Measurements from ENCODE around the gene DPY19L2.
"Not testable (repeated sequence)": the region's sequence is repeated elsewhere in the genome, so short reads cannot be mapped to it uniquely, and the experiment has no call there.

Gene DPY19L2

GRCh38 chr12:63685789-63686188 is 17.5 kb upstream of the DPY19L2 start:
- H3K4me1 ChIP-seq (ENCODE audit: insufficient read depth, low read length); H3K36me3 ChIP-seq (ENCODE audit: insufficient read depth, low read length); H3K9me3 ChIP-seq (ENCODE audit: control insufficient read depth, insufficient read depth, low read length); H3K9ac ChIP-seq (ENCODE audit: low read depth, low read length): not testable (repeated sequence)

GRCh38 chr12:63682617-63683016 is 14.3 kb upstream of the DPY19L2 start:
- H3K9me3 ChIP-seq (ENCODE audit: control insufficient read depth, insufficient read depth, low read length); H3K9ac ChIP-seq (ENCODE audit: low read depth, low read length); H3K4me1 ChIP-seq (ENCODE audit: insufficient read depth, low read length); H3K36me3 ChIP-seq (ENCODE audit: insufficient read depth, low read length): not testable (repeated sequence)

- not testable (repeated sequence) for H3K36me3 ChIP-seq (ENCODE audit: insufficient read depth, low read length); H3K9me3 ChIP-seq (ENCODE audit: control insufficient read depth, insufficient read depth, low read length); H3K4me1 ChIP-seq (ENCODE audit: insufficient read depth, low read length); H3K9ac ChIP-seq (ENCODE audit: low read depth, low read length)
Observed at GRCh38 chr12:63680758-63681157, 12.5 kb upstream of the DPY19L2 start.

GRCh38 chr12:63672550-63672949 is 4.3 kb upstream of the DPY19L2 start:
- H3K36me3 ChIP-seq (ENCODE audit: insufficient read depth, low read length); H3K9me3 ChIP-seq (ENCODE audit: control insufficient read depth, insufficient read depth, low read length); H3K4me1 ChIP-seq (ENCODE audit: insufficient read depth, low read length); H3K9ac ChIP-seq (ENCODE audit: low read depth, low read length): not testable (repeated sequence)

- H3K9me3 ChIP-seq (ENCODE audit: control insufficient read depth, insufficient read depth, low read length); H3K4me1 ChIP-seq (ENCODE audit: insufficient read depth, low read length); H3K36me3 ChIP-seq (ENCODE audit: insufficient read depth, low read length); H3K9ac ChIP-seq (ENCODE audit: low read depth, low read length): not testable (repeated sequence)
Observed at GRCh38 chr12:63669936-63670335, 1.6 kb upstream of the DPY19L2 start.

- H3K36me3 ChIP-seq (ENCODE audit: insufficient read depth, low read length); H3K9me3 ChIP-seq (ENCODE audit: control insufficient read depth, insufficient read depth, low read length); H3K4me1 ChIP-seq (ENCODE audit: insufficient read depth, low read length): not testable (repeated sequence)
- peak overlapping the region; percentile 93; the same call in 1 of the 2 replicates for H3K9ac ChIP-seq (ENCODE audit: low read depth, low read length)
Observed at GRCh38 chr12:63669427-63669826, 1.1 kb upstream of the DPY19L2 start.

GRCh38 chr12:63668800-63669365 is 590 bp upstream of the DPY19L2 start:
- H3K9ac ChIP-seq (ENCODE audit: low read depth, low read length), result peak overlapping the region; percentile 93
- not testable (repeated sequence) for H3K9me3 ChIP-seq (ENCODE audit: control insufficient read depth, insufficient read depth, low read length); H3K36me3 ChIP-seq (ENCODE audit: insufficient read depth, low read length); H3K4me1 ChIP-seq (ENCODE audit: insufficient read depth, low read length)

GRCh38 chr12:63663005-63663404 is 5.3 kb downstream of the DPY19L2 start:
- H3K9me3 ChIP-seq (ENCODE audit: control insufficient read depth, insufficient read depth, low read length); H3K9ac ChIP-seq (ENCODE audit: low read depth, low read length); H3K4me1 ChIP-seq (ENCODE audit: insufficient read depth, low read length); H3K36me3 ChIP-seq (ENCODE audit: insufficient read depth, low read length): not testable (repeated sequence)

- not testable (repeated sequence) for H3K9ac ChIP-seq (ENCODE audit: low read depth, low read length); H3K36me3 ChIP-seq (ENCODE audit: insufficient read depth, low read length); H3K9me3 ChIP-seq (ENCODE audit: control insufficient read depth, insufficient read depth, low read length); H3K4me1 ChIP-seq (ENCODE audit: insufficient read depth, low read length)
Observed at GRCh38 chr12:63658501-63658900, 9.8 kb downstream of the DPY19L2 start.

GRCh38 chr12:63656407-63656806 is 11.9 kb downstream of the DPY19L2 start:
- not testable (repeated sequence) for H3K9me3 ChIP-seq (ENCODE audit: control insufficient read depth, insufficient read depth, low read length); H3K4me1 ChIP-seq (ENCODE audit: insufficient read depth, low read length); H3K9ac ChIP-seq (ENCODE audit: low read depth, low read length); H3K36me3 ChIP-seq (ENCODE audit: insufficient read depth, low read length)

- H3K9ac ChIP-seq (ENCODE audit: low read depth, low read length); H3K9me3 ChIP-seq (ENCODE audit: control insufficient read depth, insufficient read depth, low read length); H3K4me1 ChIP-seq (ENCODE audit: insufficient read depth, low read length); H3K36me3 ChIP-seq (ENCODE audit: insufficient read depth, low read length): not testable (repeated sequence)
Observed at GRCh38 chr12:63655543-63656257, 12.6 kb downstream of the DPY19L2 start.

GRCh38 chr12:63654481-63654880 is 13.8 kb downstream of the DPY19L2 start:
- H3K4me1 ChIP-seq (ENCODE audit: insufficient read depth, low read length); H3K36me3 ChIP-seq (ENCODE audit: insufficient read depth, low read length); H3K9me3 ChIP-seq (ENCODE audit: control insufficient read depth, insufficient read depth, low read length): not testable (repeated sequence)

GRCh38 chr12:63649517-63649916 is 18.8 kb downstream of the DPY19L2 start:
- not testable (repeated sequence) for H3K9me3 ChIP-seq (ENCODE audit: control insufficient read depth, insufficient read depth, low read length); H3K4me1 ChIP-seq (ENCODE audit: insufficient read depth, low read length); H3K36me3 ChIP-seq (ENCODE audit: insufficient read depth, low read length); H3K9ac ChIP-seq (ENCODE audit: low read depth, low read length)

More at GRCh38 chr12:63654481-63654880, 13.8 kb downstream of the DPY19L2 start:
- H3K9ac ChIP-seq (ENCODE audit: low read depth, low read length), result not testable (repeated sequence)

- H3K9me3 ChIP-seq (ENCODE audit: control insufficient read depth, insufficient read depth, low read length); H3K4me1 ChIP-seq (ENCODE audit: insufficient read depth, low read length); H3K36me3 ChIP-seq (ENCODE audit: insufficient read depth, low read length); H3K9ac ChIP-seq (ENCODE audit: low read depth, low read length): not testable (repeated sequence)
Observed at GRCh38 chr12:63643381-63644140, 24.7 kb downstream of the DPY19L2 start.

- H3K9me3 ChIP-seq (ENCODE audit: control insufficient read depth, insufficient read depth, low read length); H3K9ac ChIP-seq (ENCODE audit: low read depth, low read length); H3K36me3 ChIP-seq (ENCODE audit: insufficient read depth, low read length); H3K4me1 ChIP-seq (ENCODE audit: insufficient read depth, low read length): not testable (repeated sequence)
Observed at GRCh38 chr12:63624258-63624657, 44.0 kb downstream of the DPY19L2 start.

Measured in ES-I3 (cell line).